Thoracic aorta (tissue), 2 donors: ENCODE results near the gene DLX3. TPM values are rescaled to one million over a fixed set of nuclear protein-coding genes. Genes with fewer than 3 reads are reported as not detected.
A peak's percentile ranks its signal among the peaks of the same experiment; 100 is the strongest.

Experiments used
- ATAC-seq: fragments of 150-250 bp; one replicate; pipeline ENCODE4 v1.8.0; 2017; ENCODE audit warnings: low read depth; ENCODE audit not compliant: insufficient number of reproducible peaks, low FRiP score
- DNase-seq: peaks from one replicate; pipeline ENCODE4 v3.0.0-alpha.2; 2020; ENCODE audit warnings: low spot score
- H3K27ac ChIP-seq, 2 donors: fragments of 200-600 bp; sonication (generic); 1 replicate in 1 of 2; 2 replicates in 1 of 2; pipeline ENCODE4 v1.5.1; 2016; ENCODE audit warnings: mild to moderate bottlenecking in 2 of 2, moderate library complexity in 2 of 2
- H3K27me3 ChIP-seq: fragments of 200-600 bp; sonication (generic); replicated peaks from 2 replicates; pipeline ENCODE4 v1.6.0; 2016; ENCODE audit warnings: mild to moderate bottlenecking; ENCODE audit not compliant: insufficient read depth
- H3K36me3 ChIP-seq: fragments of 200-600 bp; sonication (generic); one replicate; pipeline ENCODE4 v1.5.1; 2016
- H3K4me1 ChIP-seq, 2 donors: fragments of 200-600 bp; sonication (generic); 1 replicate in 1 of 2; 2 replicates in 1 of 2; pipeline versions ENCODE4 v1.5.1 to v1.6.0; 2016; ENCODE audit warnings: low read depth in 2 of 2, mild to moderate bottlenecking in 1 of 2; ENCODE audit not compliant: control insufficient read depth in 1 of 2
- H3K4me3 ChIP-seq: fragments of 200-600 bp; sonication (generic); 2 replicates; pipeline ENCODE4 v1.5.1; 2016; ENCODE audit warnings: mild to moderate bottlenecking
- H3K9me3 ChIP-seq: fragments of 200-600 bp; sonication (generic); 2 replicates; pipeline ENCODE4 v1.5.1; 2016
- total RNA-seq, 2 donors: library from RNA; depleted of rRNA; stranded (reverse); fragments of >200 nt; gene quantifications; one replicate each; pipeline versions ENCODE4 v1.1.0 to v1.2.3, GENCODE V29; 2016
- TF ChIP-seq, protein P1 (sequence below): fragments of 200-600 bp; sonication (generic); IDR thresholded peaks from one replicate; pipeline ENCODE4 v1.5.1; 2019; ENCODE audit warnings: antibody characterized with exemption

The DLX3 gene
- total RNA-seq, 2 donors from 2014 or later = 0.54 TPM; not detected in 1

DNA sequence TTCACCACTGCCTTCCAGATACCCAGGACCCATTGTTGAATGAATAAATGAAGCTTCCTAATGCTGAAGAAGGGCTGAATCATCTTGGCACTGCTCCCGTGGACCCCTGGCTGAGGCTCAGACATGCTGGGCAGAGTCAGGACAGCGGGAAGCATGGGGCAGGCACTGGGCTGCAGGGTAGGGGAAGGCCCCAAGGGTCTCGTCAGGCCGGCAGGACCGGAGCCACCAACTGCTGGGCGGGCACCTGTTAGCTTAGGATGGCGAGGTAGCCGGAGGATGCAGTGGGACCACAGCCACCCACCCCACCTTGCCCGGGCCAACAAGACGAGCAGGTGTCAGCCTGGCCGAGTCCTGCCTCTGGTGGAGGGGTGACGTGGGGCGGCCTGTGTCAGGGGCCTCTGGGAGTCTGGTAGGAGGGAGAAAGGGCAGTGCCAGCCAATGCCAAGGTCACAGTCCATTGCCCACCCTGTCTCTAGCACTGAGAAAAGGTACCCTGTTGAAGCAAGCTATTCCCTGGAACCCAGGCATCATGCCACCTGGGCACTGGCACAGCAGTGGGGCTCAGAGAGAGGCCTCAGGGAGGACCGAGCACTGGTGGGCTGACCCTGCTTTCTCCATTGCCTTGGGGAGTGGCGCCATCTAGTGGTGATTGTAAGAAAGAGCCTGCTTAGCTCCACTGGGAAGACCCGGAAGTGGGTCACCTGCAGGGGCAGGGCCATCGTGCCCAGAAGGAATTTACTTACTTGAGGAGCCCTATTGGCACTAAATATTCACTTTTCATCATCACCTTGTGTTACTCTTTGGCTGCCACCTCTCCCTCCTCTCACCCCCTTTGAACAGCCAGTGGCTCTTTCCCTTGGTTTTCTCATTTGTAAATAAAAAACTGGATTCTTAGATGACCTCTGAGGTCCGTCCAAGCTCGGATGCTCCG is 3.0 kb upstream of the DLX3 start:
- peaks cover 17 to 36% of the 10 kb centered on the region in 2 donors for H3K4me1 ChIP-seq
- DNase-seq (no peak), ATAC-seq (no peak)
- no peak overlapping the region for H3K4me3 ChIP-seq
- H3K27me3 ChIP-seq = peaks cover 24% of the 10 kb centered on the region
- no peaks in the 10 kb centered on the region for H3K9me3 ChIP-seq
- TF ChIP-seq, protein P1, sequence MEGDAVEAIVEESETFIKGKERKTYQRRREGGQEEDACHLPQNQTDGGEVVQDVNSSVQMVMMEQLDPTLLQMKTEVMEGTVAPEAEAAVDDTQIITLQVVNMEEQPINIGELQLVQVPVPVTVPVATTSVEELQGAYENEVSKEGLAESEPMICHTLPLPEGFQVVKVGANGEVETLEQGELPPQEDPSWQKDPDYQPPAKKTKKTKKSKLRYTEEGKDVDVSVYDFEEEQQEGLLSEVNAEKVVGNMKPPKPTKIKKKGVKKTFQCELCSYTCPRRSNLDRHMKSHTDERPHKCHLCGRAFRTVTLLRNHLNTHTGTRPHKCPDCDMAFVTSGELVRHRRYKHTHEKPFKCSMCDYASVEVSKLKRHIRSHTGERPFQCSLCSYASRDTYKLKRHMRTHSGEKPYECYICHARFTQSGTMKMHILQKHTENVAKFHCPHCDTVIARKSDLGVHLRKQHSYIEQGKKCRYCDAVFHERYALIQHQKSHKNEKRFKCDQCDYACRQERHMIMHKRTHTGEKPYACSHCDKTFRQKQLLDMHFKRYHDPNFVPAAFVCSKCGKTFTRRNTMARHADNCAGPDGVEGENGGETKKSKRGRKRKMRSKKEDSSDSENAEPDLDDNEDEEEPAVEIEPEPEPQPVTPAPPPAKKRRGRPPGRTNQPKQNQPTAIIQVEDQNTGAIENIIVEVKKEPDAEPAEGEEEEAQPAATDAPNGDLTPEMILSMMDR = peak; percentile 97
- H3K27ac ChIP-seq = no peak overlapping the region
- H3K36me3 ChIP-seq = no peaks in the 10 kb centered on the region

DNA sequence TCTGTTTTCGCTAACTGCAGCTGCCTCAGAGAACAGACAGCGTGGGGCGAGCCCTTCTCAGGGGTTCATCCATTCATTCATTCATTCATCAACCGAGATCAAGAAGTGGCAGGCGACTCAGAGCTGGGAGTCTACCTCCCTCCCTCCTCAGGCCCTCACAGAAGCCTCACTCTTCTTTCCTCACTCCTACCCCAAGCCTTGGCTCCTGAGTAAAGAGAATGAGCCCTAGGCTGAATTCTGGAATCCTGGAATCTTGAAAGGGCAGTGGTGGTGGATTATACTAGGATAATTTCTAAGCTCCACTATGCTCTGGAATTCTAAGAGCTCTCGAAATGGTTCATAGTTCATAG is 2.3 kb upstream of the DLX3 start:
- Histone ChIP-seq H3K27ac (no peak overlapping the region), H3K9me3 (no peaks in the 10 kb centered on the region), H3K27me3 (peaks cover 23% of the 10 kb centered on the region), H3K4me3 (peak overlapping the region; percentile 53), H3K4me1 (peaks cover 17 to 38% of the 10 kb centered on the region in 2 donors), H3K36me3 (no peaks in the 10 kb centered on the region)
- ATAC-seq (no peak), DNase-seq (no peak)
- TF ChIP-seq, protein P1 = no peak

DNA sequence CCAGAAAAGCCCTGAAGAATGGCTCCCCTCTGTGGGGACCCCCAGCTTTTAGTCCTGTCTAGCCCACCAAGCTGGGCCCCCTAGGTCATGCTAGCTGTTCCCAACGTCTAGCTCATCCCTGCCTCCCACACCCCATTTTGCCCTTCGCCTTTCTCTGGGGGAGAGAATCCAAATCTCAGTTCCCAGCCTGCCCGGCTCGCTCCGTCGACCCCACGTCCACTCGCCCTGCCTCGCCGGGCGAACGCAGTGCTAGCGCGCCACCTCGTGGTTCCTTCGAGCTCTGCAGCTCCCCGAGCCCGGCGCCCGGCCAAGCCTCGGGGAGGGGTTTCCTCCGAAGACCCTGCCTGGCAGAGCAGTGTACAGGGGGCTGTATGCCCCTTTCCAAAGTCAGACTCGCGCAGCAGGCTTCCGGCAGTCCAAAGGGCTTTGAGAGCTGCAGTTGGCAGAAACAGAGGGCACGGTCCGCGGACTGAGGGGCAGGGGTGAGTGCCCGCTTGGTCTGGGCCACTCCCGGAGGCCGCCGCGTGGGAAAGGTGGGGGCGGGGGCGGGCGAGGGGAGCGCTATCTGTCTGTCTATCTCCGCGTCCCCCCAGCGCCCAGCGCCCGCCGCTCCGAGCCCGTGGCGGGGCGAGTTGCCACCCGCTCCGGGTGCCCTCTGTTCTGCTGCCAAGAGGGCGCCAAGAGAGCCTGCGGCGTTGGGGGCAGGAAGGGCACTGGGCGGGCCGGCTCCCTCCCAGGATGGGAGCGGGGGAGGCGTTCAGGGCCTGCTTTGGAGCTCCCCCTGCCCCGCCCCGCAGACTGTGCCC is 1.7 kb upstream of the DLX3 start:
- H3K9me3 ChIP-seq = no peaks in the 10 kb centered on the region
- no peak overlapping the region for H3K27ac ChIP-seq
- no peak for ATAC-seq
- H3K4me1 ChIP-seq = peaks cover 17 to 38% of the 10 kb centered on the region in 2 donors
- TF ChIP-seq, protein P1 = peak; percentile 99
- DNase-seq = no peak
- no peaks in the 10 kb centered on the region for H3K36me3 ChIP-seq
- H3K4me3 ChIP-seq = peak overlapping the region; percentile 53
- H3K27me3 ChIP-seq = peaks cover 23% of the 10 kb centered on the region

DNA sequence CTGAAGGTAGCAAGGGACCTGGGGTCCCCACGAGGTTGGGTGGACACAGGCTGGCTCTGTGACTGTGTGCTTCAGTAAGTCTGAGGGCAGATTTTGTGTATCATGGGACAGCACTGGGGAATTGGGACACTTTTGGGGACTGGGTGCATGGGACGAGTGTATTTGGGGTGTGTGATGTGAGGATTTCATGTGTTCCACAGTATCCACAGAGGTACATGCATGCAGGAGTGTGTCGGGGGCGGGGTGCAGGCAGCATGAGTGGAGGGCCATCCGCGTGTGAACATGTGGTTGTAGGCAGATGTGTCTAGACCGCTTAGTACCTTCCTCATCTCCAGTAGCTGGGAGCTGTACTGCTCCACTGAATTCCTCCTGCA is 1.1 kb upstream of the DLX3 start:
- TF ChIP-seq, protein P1 = no peak
- DNase-seq (no peak), ATAC-seq (no peak)

More for the DNA sequence above, 1.1 kb upstream of the DLX3 start:
- H3K4me1 ChIP-seq = peaks cover 17 to 38% of the 10 kb centered on the region in 2 donors
- peaks cover 23% of the 10 kb centered on the region for H3K27me3 ChIP-seq
- no peak overlapping the region for H3K27ac ChIP-seq
- H3K4me3 ChIP-seq = no peak overlapping the region
- H3K9me3 ChIP-seq = no peaks in the 10 kb centered on the region
- H3K36me3 ChIP-seq = no peaks in the 10 kb centered on the region
